Esophagus muscularis mucosa (tissue), 4 donors: Measurements from ENCODE around the gene ARSB.

Experiments
- CTCF ChIP-seq, 3 experiments: fragments of 200-600 bp in 2 of 3; fragments of 450-650 bp in 1 of 3; sonication (generic) in 2 of 3; IDR thresholded peaks; one replicate each; pipeline ENCODE4 v1.5.1; 2017 to 2019; ENCODE audit warnings: antibody characterized with exemption in 3 of 3, mild to moderate bottlenecking in 2 of 3, moderate library complexity in 1 of 3
- EP300 ChIP-seq: sonication (generic); formaldehyde crosslinking; IDR thresholded peaks from one replicate; pipeline ENCODE4 v1.6.1; 2017; ENCODE audit warnings: antibody characterized with exemption
- POLR2A ChIP-seq: fragments of 450-650 bp; IDR thresholded peaks from one replicate; pipeline ENCODE4 v1.6.1; 2017; ENCODE audit warnings: antibody characterized with exemption, moderate library complexity, mild to moderate bottlenecking, low read depth
- POLR2AphosphoS5 ChIP-seq, 2 donors: sonication (generic); formaldehyde crosslinking; IDR thresholded peaks; one replicate each; pipeline ENCODE4 v1.6.1; 2017; ENCODE audit warnings: antibody characterized with exemption in 2 of 2

- no peak for TF ChIP-seq POLR2AphosphoS5 (IDR thresholded peaks at IDR 0.05)
- no peak for TF ChIP-seq CTCF (IDR thresholded peaks at IDR 0.05)
- TF ChIP-seq POLR2A = no peak
- TF ChIP-seq EP300 = no peak
Observed at GRCh38 chr5:78961743-78962142, 23.4 kb downstream of the ARSB start.
